K562 (cell line): ENCODE data around the gene CFAP20. TPM values are rescaled to one million over a fixed set of nuclear protein-coding genes. Genes with fewer than 3 reads are reported as not detected.

ENCODE experiments used
- BDP1 ChIP-seq: IDR thresholded peaks from 3 replicates; pipeline ENCODE4 v1.6.1; 2011; ENCODE audit not compliant: insufficient read length, insufficient read depth
- BRD9 ChIP-seq: fragments of 450-650 bp; IDR thresholded peaks from 2 replicates; pipeline ENCODE4 v1.6.1; 2018; ENCODE audit warnings: low read depth; ENCODE audit not compliant: partially characterized antibody
- ELF4 ChIP-seq: fragments of 450-650 bp; formaldehyde crosslinking; IDR thresholded peaks from 2 replicates; pipeline ENCODE4 v1.4.0; 2022; ENCODE audit warnings: missing genetic modification characterization
- HDAC2 ChIP-seq: fragments of 450-650 bp; IDR thresholded peaks from 2 replicates; pipeline ENCODE4 v1.6.1; 2016; ENCODE audit warnings: mild to moderate bottlenecking
- HSF4 ChIP-seq: fragments of 250-450 bp; sonication (Bioruptor Pico); IDR thresholded peaks from 2 replicates; pipeline ENCODE4 v2.1.2; 2022; ENCODE audit warnings: mild to moderate bottlenecking, moderate library complexity, borderline replicate concordance
- ILF3 ChIP-seq: fragments of 450-650 bp; IDR thresholded peaks from 2 replicates; pipeline ENCODE4 v1.6.1; 2018; ENCODE audit warnings: antibody characterized with exemption, mild to moderate bottlenecking, moderate library complexity, borderline replicate concordance
- MYNN ChIP-seq, 2 experiments: sonication (generic); formaldehyde crosslinking in 1 of 2; IDR thresholded peaks; 2 replicates each; pipeline versions ENCODE4 v1.5.0 to v1.6.1; 2016 to 2020; ENCODE audit warnings: antibody characterized with exemption in 1 of 2, missing genetic modification reagents in 1 of 2
- PHF20 ChIP-seq: fragments of 450-650 bp; IDR thresholded peaks from 2 replicates; pipeline ENCODE4 v1.6.1; 2018; ENCODE audit not compliant: partially characterized antibody
- SPI1 ChIP-seq: IDR thresholded peaks from 2 replicates; pipeline ENCODE4 v1.6.1; 2011; ENCODE audit warnings: low read depth, low read length, control low read depth, borderline replicate concordance
- ZBTB8A ChIP-seq: fragments of 450-650 bp; IDR thresholded peaks from 2 replicates; pipeline ENCODE4 v1.6.1; 2018; ENCODE audit warnings: mild to moderate bottlenecking, moderate library complexity; ENCODE audit not compliant: partially characterized antibody
- ZNF133 ChIP-seq: fragments of 250-450 bp; sonication (Bioruptor Pico); IDR thresholded peaks from 2 replicates; pipeline ENCODE4 v1.4.0; 2020; ENCODE audit warnings: mild to moderate bottlenecking
- ZNF507 ChIP-seq: conservative IDR thresholded peaks from 2 replicates; pipeline ENCODE4 v1.6.1; 2017; ENCODE audit warnings: missing genetic modification characterization, missing compliant biosample characterization
- polyA plus RNA-seq, 8 experiments: library from polyadenylated mRNA; depleted of rRNA in 4 of 8; stranded (reverse) in 5 of 8; unstranded in 3 of 8; fragments of >200 nt; fragmentation: Nextera tagmentation in 2 of 8; fragmentation: Illumina TruSeq in 1 of 8; extraction: Ambion mirVana in 2 of 8; extraction: Trizol in 1 of 8; gene quantifications; 2 replicates each; pipeline versions ENCODE4 v1.2.1 to v1.2.3, GENCODE V29; 2011 to 2014; ENCODE audit warnings: inconsistent platforms in 1 of 8, missing spikeins in 1 of 8
- total RNA-seq, 7 experiments: library from RNA; depleted of rRNA in 6 of 7; stranded (reverse); fragments of >200 nt in 6 of 7; fragmentation: Illumina TruSeq in 2 of 7; extraction: Trizol in 2 of 7; gene quantifications; 2 replicates each; pipeline versions ENCODE4 v1.2.1 to v1.2.3, GENCODE V29; 2011 to 2021; ENCODE audit warnings: low replicate concordance in 1 of 7
- TF ChIP-seq, protein P1 (sequence below): fragments of 250-450 bp; sonication (Bioruptor Pico); IDR thresholded peaks from 2 replicates; pipeline ENCODE4 v1.4.0; 2020; ENCODE audit warnings: mild to moderate bottlenecking, moderate library complexity
- TF ChIP-seq, protein P2 (sequence below): fragments of 450-650 bp; IDR thresholded peaks from 2 replicates; pipeline ENCODE4 v1.6.1; 2016; ENCODE audit warnings: mild to moderate bottlenecking
- TF ChIP-seq, protein P3 (sequence below): sonication (generic); formaldehyde crosslinking; IDR thresholded peaks from 2 replicates; pipeline ENCODE4 v1.8.0; 2023; ENCODE audit warnings: mild to moderate bottlenecking, missing genetic modification reagents
- TF ChIP-seq, protein P4 (sequence below): fragments of 450-650 bp; conservative IDR thresholded peaks from 2 replicates; pipeline ENCODE4 v1.6.1; 2016; ENCODE audit warnings: missing genetic modification characterization, low read depth, mild to moderate bottlenecking, control low read depth, missing compliant biosample characterization

CFAP20 gene
- total and polyA plus RNA-seq, 9 of the 15 experiments (the other 6 are each of a cell fraction or from before 2014, with no cell fraction given): 20.5 to 90.5 (median 75.3) TPM

DNA sequence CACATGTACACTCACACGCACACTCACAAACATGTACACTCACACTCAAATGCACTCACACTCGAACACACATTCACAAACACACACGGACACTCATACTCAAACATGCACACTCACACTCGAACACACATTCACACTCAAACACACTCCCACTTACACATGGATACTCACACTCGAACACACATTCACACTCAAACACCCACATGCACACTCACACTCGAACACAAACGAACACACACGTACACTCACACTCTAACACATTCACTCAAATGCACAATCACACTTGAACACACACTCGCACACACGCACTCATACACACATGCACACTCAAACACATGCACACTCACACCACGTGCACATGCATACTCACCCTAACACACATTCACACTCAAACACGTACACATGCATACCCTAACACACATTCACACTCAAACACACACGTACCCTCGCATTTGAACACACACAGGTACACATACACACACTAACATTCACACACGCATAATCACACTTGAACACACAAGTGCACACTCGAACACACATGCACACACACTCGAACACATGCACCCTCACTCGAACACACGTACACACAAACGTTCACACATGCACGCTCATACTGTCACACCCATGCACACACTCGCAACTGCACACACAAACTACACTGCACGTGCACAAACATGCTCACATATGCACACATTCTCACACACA, 41.8 kb downstream of the CFAP20 start (continued):
- TF ChIP-seq ILF3: no peak
- TF ChIP-seq, protein P1, sequence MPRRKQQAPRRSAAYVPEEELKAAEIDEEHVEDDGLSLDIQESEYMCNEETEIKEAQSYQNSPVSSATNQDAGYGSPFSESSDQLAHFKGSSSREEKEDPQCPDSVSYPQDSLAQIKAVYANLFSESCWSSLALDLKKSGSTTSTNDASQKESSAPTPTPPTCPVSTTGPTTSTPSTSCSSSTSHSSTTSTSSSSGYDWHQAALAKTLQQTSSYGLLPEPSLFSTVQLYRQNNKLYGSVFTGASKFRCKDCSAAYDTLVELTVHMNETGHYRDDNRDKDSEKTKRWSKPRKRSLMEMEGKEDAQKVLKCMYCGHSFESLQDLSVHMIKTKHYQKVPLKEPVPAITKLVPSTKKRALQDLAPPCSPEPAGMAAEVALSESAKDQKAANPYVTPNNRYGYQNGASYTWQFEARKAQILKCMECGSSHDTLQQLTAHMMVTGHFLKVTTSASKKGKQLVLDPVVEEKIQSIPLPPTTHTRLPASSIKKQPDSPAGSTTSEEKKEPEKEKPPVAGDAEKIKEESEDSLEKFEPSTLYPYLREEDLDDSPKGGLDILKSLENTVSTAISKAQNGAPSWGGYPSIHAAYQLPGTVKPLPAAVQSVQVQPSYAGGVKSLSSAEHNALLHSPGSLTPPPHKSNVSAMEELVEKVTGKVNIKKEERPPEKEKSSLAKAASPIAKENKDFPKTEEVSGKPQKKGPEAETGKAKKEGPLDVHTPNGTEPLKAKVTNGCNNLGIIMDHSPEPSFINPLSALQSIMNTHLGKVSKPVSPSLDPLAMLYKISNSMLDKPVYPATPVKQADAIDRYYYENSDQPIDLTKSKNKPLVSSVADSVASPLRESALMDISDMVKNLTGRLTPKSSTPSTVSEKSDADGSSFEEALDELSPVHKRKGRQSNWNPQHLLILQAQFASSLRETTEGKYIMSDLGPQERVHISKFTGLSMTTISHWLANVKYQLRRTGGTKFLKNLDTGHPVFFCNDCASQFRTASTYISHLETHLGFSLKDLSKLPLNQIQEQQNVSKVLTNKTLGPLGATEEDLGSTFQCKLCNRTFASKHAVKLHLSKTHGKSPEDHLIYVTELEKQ (CRISPR knock-in tag): no peak
- TF ChIP-seq, protein P2, sequence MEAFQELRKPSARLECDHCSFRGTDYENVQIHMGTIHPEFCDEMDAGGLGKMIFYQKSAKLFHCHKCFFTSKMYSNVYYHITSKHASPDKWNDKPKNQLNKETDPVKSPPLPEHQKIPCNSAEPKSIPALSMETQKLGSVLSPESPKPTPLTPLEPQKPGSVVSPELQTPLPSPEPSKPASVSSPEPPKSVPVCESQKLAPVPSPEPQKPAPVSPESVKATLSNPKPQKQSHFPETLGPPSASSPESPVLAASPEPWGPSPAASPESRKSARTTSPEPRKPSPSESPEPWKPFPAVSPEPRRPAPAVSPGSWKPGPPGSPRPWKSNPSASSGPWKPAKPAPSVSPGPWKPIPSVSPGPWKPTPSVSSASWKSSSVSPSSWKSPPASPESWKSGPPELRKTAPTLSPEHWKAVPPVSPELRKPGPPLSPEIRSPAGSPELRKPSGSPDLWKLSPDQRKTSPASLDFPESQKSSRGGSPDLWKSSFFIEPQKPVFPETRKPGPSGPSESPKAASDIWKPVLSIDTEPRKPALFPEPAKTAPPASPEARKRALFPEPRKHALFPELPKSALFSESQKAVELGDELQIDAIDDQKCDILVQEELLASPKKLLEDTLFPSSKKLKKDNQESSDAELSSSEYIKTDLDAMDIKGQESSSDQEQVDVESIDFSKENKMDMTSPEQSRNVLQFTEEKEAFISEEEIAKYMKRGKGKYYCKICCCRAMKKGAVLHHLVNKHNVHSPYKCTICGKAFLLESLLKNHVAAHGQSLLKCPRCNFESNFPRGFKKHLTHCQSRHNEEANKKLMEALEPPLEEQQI: no peak
- no peak for TF ChIP-seq HDAC2
- no peak for TF ChIP-seq SPI1
- TF ChIP-seq BRD9: no peak
- no peak for TF ChIP-seq ZNF133 (CRISPR knock-in tag)
- TF ChIP-seq ZNF507 (tag): no peak
- TF ChIP-seq ELF4 (CRISPR knock-in tag): no peak
- TF ChIP-seq HSF4 (CRISPR knock-in tag): no peak
- TF ChIP-seq ZBTB8A: no peak
- TF ChIP-seq, protein P3, sequence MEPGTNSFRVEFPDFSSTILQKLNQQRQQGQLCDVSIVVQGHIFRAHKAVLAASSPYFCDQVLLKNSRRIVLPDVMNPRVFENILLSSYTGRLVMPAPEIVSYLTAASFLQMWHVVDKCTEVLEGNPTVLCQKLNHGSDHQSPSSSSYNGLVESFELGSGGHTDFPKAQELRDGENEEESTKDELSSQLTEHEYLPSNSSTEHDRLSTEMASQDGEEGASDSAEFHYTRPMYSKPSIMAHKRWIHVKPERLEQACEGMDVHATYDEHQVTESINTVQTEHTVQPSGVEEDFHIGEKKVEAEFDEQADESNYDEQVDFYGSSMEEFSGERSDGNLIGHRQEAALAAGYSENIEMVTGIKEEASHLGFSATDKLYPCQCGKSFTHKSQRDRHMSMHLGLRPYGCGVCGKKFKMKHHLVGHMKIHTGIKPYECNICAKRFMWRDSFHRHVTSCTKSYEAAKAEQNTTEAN (CRISPR knock-in tag): peak; percentile 99
- TF ChIP-seq PHF20: no peak
- peak; percentile 39; the same call in 1 of the 2 replicates for TF ChIP-seq MYNN (IDR thresholded peaks at IDR 0.05)
- TF ChIP-seq MYNN (CRISPR knock-in tag; IDR thresholded peaks at IDR 0.05): no peak
- TF ChIP-seq BDP1: no peak
- TF ChIP-seq, protein P4, sequence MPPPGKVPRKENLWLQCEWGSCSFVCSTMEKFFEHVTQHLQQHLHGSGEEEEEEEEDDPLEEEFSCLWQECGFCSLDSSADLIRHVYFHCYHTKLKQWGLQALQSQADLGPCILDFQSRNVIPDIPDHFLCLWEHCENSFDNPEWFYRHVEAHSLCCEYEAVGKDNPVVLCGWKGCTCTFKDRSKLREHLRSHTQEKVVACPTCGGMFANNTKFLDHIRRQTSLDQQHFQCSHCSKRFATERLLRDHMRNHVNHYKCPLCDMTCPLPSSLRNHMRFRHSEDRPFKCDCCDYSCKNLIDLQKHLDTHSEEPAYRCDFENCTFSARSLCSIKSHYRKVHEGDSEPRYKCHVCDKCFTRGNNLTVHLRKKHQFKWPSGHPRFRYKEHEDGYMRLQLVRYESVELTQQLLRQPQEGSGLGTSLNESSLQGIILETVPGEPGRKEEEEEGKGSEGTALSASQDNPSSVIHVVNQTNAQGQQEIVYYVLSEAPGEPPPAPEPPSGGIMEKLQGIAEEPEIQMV (tag): no peak
